HL-60 (cell line): ENCODE results near the gene CCDC69.

Source experiments
- DNase-seq, 2 experiments: peaks; one replicate each; pipeline ENCODE4 v3.0.0-alpha.2; 2010 to 2020; ENCODE audit warnings: low read depth in 1 of 2, low spot score in 1 of 2
- H3K27ac ChIP-seq: fragments of 250-450 bp; sonication (Bioruptor Pico); replicated peaks from 2 replicates; pipeline ENCODE4 v1.5.1; 2020; ENCODE audit warnings: mild to moderate bottlenecking, moderate library complexity
- H3K27me3 ChIP-seq: fragments of 250-450 bp; sonication (Bioruptor Pico); 2 replicates; pipeline ENCODE4 v1.5.1; 2021; ENCODE audit warnings: mild to moderate bottlenecking, moderate library complexity; ENCODE audit not compliant: insufficient read depth, poor library complexity, severe bottlenecking
- H3K4me3 ChIP-seq: replicated peaks from 2 replicates; pipeline ENCODE4 v1.5.1; 2011; ENCODE audit warnings: mild to moderate bottlenecking, control low read depth, low read length; ENCODE audit not compliant: insufficient read depth
- GABPA ChIP-seq: IDR thresholded peaks from 2 replicates; pipeline ENCODE4 v1.6.1; 2012; ENCODE audit warnings: low read depth
- POLR2AphosphoS5 ChIP-seq: IDR thresholded peaks from 2 replicates; pipeline ENCODE4 v1.6.1; 2012; ENCODE audit warnings: low read depth
- SPI1 ChIP-seq: IDR thresholded peaks from 2 replicates; pipeline ENCODE4 v1.6.1; 2012; ENCODE audit warnings: low read depth, mild to moderate bottlenecking, borderline replicate concordance
- TF ChIP-seq, protein P1 (sequence below): IDR thresholded peaks from 2 replicates; pipeline ENCODE4 v1.6.1; 2012; ENCODE audit warnings: low read depth; ENCODE audit not compliant: insufficient replicate concordance
- TF ChIP-seq, protein P2 (sequence below): IDR thresholded peaks from one replicate; pipeline ENCODE4 v1.5.1; 2011; ENCODE audit warnings: low read length, control low read depth, inconsistent platforms; ENCODE audit not compliant: insufficient read depth

CCDC69 gene

GRCh38 chr5:151151793-151152192 is 72.1 kb downstream of the CCDC69 start:
- no peaks in the 10 kb centered on the region for H3K27me3 ChIP-seq
- no peak overlapping the region for H3K4me3 ChIP-seq
- peak; percentile 80 for TF ChIP-seq SPI1
- TF ChIP-seq GABPA, result no peak
- peak; percentile 86 for TF ChIP-seq POLR2AphosphoS5
- DNase-seq, result peak; percentile 97 to 98
- H3K27ac ChIP-seq, result peak overlapping the region; percentile 92

- Histone ChIP-seq H3K4me3 (no peak overlapping the region), H3K27me3 (no peaks in the 10 kb centered on the region), H3K27ac (peak overlapping the region; percentile 92)
- TF ChIP-seq, protein P1, sequence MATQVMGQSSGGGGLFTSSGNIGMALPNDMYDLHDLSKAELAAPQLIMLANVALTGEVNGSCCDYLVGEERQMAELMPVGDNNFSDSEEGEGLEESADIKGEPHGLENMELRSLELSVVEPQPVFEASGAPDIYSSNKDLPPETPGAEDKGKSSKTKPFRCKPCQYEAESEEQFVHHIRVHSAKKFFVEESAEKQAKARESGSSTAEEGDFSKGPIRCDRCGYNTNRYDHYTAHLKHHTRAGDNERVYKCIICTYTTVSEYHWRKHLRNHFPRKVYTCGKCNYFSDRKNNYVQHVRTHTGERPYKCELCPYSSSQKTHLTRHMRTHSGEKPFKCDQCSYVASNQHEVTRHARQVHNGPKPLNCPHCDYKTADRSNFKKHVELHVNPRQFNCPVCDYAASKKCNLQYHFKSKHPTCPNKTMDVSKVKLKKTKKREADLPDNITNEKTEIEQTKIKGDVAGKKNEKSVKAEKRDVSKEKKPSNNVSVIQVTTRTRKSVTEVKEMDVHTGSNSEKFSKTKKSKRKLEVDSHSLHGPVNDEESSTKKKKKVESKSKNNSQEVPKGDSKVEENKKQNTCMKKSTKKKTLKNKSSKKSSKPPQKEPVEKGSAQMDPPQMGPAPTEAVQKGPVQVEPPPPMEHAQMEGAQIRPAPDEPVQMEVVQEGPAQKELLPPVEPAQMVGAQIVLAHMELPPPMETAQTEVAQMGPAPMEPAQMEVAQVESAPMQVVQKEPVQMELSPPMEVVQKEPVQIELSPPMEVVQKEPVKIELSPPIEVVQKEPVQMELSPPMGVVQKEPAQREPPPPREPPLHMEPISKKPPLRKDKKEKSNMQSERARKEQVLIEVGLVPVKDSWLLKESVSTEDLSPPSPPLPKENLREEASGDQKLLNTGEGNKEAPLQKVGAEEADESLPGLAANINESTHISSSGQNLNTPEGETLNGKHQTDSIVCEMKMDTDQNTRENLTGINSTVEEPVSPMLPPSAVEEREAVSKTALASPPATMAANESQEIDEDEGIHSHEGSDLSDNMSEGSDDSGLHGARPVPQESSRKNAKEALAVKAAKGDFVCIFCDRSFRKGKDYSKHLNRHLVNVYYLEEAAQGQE, result no peak
- TF ChIP-seq, protein P2, sequence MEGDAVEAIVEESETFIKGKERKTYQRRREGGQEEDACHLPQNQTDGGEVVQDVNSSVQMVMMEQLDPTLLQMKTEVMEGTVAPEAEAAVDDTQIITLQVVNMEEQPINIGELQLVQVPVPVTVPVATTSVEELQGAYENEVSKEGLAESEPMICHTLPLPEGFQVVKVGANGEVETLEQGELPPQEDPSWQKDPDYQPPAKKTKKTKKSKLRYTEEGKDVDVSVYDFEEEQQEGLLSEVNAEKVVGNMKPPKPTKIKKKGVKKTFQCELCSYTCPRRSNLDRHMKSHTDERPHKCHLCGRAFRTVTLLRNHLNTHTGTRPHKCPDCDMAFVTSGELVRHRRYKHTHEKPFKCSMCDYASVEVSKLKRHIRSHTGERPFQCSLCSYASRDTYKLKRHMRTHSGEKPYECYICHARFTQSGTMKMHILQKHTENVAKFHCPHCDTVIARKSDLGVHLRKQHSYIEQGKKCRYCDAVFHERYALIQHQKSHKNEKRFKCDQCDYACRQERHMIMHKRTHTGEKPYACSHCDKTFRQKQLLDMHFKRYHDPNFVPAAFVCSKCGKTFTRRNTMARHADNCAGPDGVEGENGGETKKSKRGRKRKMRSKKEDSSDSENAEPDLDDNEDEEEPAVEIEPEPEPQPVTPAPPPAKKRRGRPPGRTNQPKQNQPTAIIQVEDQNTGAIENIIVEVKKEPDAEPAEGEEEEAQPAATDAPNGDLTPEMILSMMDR, result no peak
- TF ChIP-seq POLR2AphosphoS5 (no peak), GABPA (no peak), SPI1 (no peak)
- no peak for DNase-seq
These were observed 72.6 kb downstream of the CCDC69 start for GRCh38 chr5:151151263-151151660.

GRCh38 chr5:151150471-151151262 is 73.2 kb downstream of the CCDC69 start:
- TF ChIP-seq, protein P2, result no peak
- TF ChIP-seq, protein P1, result no peak
- TF ChIP-seq GABPA (no peak), SPI1 (peak; percentile 28; the same call in 1 of the 2 replicates), POLR2AphosphoS5 (peak; percentile 91)
- DNase-seq, result peak; percentile 74 to 99
- H3K27me3 ChIP-seq, result no peaks in the 10 kb centered on the region
- peak overlapping the region; percentile 92 for H3K27ac ChIP-seq
- no peak overlapping the region for H3K4me3 ChIP-seq

- Histone ChIP-seq H3K27ac (peak overlapping the region; percentile 38), H3K4me3 (no peak overlapping the region), H3K27me3 (no peaks in the 10 kb centered on the region)
- TF ChIP-seq, protein P2, result no peak
- peak; percentile 24; the same call in 1 of the 2 replicates for TF ChIP-seq POLR2AphosphoS5
- TF ChIP-seq, protein P1, result no peak
- peak in 1 of 2 experiments; percentile 43 for DNase-seq
These were observed 75.3 kb downstream of the CCDC69 start for GRCh38 chr5:151148583-151148982.
